Spleen (tissue), 7 donors: ENCODE data around the gene ZNF778.
A peak's percentile ranks its signal among the peaks of the same experiment; 100 is the strongest.

ENCODE experiments used
- CTCF ChIP-seq, 11 experiments: fragments of 200-600 bp in 7 of 11; fragments of 450-650 bp in 4 of 11; sonication (generic) in 4 of 11; IDR thresholded peaks in 8 of 11; conservative IDR thresholded peaks in 3 of 11; 1 replicate in 7 of 11; 2 replicates in 4 of 11; pipeline versions ENCODE4 v1.4.0 to v1.8.0; 2016 to 2021; ENCODE audit warnings: antibody characterized with exemption in 11 of 11, inconsistent platforms in 4 of 11, mild to moderate bottlenecking in 1 of 11
- POLR2A ChIP-seq, 3 donors: fragments of 450-650 bp; IDR thresholded peaks; one replicate each; pipeline ENCODE4 v1.5.1; 2017; ENCODE audit warnings: antibody characterized with exemption in 3 of 3, mild to moderate bottlenecking in 1 of 3
- POLR2AphosphoS5 ChIP-seq, 3 donors: sonication (generic); formaldehyde crosslinking; IDR thresholded peaks; one replicate each; pipeline ENCODE4 v1.5.1; 2017; ENCODE audit warnings: antibody characterized with exemption in 3 of 3
- donor health status: DM: no; HTN: no; CAD: no; lungs with moderate emphysema.
- donor health status: DM: no; HTN: no; CAD: no.
- donor health status: DM: no; HTN: no; CAD: no.

- no peak for TF ChIP-seq CTCF (IDR thresholded peaks at IDR 0.05 in 8 of 11, conservative IDR thresholded peaks at IDR 0.05 in 3 of 11)
- no peak for TF ChIP-seq POLR2A (IDR thresholded peaks at IDR 0.05)
- peak; percentile 69 to 75 (median 71) for TF ChIP-seq POLR2AphosphoS5 (IDR thresholded peaks at IDR 0.05)
Measured at GRCh38 chr16:89256651-89257254, 39.2 kb downstream of the ZNF778 start.
